Activated CD4-positive, CD25-positive, alpha-beta regulatory T cell treated with anti-CD3 and anti-CD28 coated beads, Interleukin-2, amount 50 U/mL, for 16 hours (primary cell): ENCODE results near the gene ZXDA.
"Not testable (repeated sequence)": the region's sequence is repeated elsewhere in the genome, so short reads cannot be mapped to it uniquely, and the experiment has no call there.

Experiments used
- DNase-seq: peaks from one replicate; pipeline ENCODE4 v3.0.0-alpha.2; 2020; ENCODE audit warnings: low read depth, low spot score

The ZXDA gene, protein sequence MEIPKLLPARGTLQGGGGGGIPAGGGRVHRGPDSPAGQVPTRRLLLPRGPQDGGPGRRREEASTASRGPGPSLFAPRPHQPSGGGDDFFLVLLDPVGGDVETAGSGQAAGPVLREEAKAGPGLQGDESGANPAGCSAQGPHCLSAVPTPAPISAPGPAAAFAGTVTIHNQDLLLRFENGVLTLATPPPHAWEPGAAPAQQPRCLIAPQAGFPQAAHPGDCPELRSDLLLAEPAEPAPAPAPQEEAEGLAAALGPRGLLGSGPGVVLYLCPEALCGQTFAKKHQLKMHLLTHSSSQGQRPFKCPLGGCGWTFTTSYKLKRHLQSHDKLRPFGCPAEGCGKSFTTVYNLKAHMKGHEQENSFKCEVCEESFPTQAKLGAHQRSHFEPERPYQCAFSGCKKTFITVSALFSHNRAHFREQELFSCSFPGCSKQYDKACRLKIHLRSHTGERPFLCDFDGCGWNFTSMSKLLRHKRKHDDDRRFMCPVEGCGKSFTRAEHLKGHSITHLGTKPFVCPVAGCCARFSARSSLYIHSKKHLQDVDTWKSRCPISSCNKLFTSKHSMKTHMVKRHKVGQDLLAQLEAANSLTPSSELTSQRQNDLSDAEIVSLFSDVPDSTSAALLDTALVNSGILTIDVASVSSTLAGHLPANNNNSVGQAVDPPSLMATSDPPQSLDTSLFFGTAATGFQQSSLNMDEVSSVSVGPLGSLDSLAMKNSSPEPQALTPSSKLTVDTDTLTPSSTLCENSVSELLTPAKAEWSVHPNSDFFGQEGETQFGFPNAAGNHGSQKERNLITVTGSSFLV

DNA sequence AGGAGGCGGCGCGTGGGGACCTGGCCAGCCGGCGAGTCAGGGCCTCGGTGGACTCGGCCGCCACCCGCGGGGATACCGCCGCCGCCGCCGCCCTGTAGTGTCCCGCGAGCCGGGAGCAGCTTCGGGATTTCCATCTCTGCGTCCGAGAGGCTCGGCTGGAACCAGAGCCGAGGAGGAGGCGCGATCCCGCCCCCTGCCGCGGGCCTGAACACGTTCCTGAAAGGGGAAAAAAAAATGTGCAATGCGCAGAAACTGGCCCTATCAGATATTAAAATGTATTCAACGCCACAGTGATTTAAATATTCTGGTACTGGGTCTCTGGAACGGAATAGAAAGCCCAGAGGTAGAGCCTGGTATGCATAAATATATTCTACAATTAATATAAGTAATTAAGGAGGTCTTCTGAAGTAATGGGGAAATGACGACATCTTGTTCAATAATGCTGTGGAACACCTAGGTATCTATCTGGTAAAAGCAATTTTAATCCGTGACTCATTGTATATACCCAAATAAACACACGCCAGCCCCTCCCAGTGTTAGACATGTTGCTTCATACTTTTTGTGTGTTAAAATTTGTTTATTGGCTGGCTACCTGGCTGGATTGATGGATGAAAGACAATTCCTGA lies at the start of gene ZXDA:
ZXDA (minus strand) TSS at position 172 of the 626 bp plus-strand sequence; CDS start at position 134, 38 bp downstream.
- DNase-seq, result not testable (repeated sequence)

- no peak for DNase-seq
These were observed 42.0 kb upstream of the ZXDA start for GRCh38 chrX:57952320-57952678.

- no peak for DNase-seq
These were observed 41.5 kb upstream of the ZXDA start for GRCh38 chrX:57951666-57952319.

DNA sequence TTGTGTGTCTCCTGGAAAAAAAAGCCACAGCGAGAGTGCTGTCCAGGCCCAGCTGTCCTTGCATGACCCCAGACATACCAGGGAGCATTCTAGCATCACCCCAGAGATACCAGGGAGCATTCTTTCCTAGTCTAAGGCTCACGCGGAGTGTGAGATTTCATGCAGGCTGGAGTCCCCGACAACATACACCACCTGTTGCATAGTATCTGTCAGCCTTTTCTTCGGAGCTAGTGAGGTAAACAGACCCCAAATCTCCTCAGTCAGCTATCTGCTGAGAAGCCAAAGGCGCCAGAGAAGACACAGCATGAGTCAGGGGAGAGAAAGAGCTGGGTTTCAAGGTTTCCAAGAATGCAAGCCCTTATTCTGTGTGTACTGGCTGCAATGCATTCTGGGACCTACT lies 23.1 kb upstream of the ZXDA start:
- DNase-seq, result no peak

DNA sequence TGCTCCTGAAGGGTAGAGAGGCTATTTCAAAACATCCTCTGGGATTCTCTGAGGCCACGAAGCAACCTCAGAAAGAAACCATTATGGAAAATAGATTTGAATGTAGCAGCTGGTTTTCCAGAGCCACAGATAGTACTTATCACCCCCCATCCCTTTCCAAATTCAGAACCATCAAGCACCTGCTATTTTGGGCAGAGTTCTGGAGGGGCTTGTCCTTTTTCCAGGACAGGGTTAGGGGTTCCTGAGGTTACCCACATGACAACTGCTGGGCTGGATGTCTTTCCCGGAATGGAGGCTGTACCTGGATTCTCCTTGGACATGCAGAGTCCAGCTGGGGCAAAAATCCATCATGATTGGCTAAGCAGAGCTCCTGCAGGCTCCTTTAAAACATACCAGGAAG lies 22.0 kb upstream of the ZXDA start:
- DNase-seq, result no peak

DNA sequence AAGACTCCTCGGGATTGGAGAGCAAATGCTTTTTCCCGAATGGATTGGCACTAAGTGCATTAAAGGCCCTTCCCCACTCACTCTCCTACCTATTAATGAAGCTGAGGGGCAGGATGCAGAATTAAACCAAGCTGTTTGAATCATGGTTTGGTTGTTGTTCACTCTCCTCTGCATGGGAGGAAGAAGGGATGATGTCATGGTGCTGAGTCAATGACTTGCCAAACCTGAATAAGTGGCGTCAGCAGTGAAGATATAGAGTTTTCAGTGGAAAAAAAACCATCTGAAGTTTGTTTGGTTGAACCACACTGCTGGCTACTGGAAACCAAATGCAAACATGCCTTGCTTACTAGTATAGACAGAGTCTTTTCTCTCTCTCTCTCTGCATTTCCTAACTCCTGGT lies 19.8 kb upstream of the ZXDA start:
- no peak for DNase-seq

DNA sequence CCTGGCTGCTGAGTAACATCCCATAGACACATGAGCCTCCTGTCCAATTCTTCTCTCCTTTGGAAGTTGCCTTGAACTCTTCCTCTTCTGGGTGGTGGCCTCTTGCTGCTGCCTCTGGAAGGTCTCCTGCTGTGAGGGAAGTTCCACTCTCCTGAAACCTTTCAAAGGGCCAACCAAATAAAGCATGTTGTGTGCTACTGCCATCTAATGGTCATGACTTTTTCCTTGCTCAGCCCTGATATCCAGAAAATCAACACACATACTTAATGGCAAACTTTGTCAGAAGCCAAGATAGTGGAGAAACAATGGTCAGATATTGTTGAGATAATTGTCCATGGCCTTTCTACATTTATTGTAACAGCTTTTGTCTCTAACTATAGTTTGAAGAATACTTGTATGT lies 19.1 kb upstream of the ZXDA start:
- DNase-seq, result no peak

DNA sequence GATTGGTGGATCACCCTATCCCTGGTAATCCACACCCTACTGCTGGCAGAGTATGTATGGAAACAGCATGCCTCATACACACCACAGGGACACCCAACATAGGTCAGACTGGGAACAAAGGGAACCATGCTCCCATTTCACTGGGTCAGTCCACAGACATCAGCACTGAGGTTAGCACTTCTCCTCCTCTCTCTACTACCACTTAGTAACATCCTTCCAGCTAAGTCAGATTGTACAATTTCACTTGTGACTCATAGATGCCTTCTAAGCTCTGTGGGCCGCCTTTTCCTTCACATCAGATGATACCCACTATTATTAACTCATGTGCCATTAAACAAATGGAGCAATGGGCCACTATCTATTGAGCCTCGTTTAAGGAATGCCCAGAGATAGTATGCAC lies 15.5 kb upstream of the ZXDA start:
- DNase-seq, result no peak

DNA sequence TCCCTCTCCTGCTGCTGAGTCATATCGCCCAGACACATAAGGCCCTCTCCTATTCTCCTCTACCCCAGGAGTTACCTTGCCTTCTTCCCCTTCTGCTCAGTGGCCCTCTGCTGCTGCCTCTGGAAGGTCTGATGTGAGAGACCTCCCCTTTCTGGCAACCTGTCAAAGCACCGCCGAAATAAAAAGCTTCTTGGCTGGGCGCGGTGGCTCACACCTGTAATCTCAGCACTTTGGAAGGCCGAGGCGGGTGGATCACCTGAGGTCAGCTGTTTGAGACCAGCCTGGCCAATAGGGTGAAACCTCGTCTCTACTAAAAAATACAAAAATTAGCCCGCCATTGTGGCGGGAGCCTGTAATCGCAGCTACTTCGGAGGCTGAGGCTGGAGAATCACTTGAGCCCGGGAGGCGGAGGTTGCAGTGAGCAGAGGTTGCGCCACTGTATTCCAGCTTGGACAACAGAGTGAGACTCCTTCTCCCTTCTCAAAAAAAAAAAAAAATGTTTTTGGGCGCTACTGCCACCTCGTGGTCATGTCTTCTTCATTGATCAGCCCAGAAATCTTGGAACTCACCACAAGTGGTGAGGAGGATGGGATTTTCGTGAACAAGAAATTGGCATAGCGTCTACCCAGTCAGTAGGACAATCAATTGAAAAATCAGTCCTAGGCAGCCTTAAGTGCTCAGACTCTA lies 8.6 kb upstream of the ZXDA start:
- DNase-seq, result no peak

GRCh38 chrX:57915680-57916079 lies 5.4 kb upstream of the ZXDA start:
- no peak for DNase-seq

DNA sequence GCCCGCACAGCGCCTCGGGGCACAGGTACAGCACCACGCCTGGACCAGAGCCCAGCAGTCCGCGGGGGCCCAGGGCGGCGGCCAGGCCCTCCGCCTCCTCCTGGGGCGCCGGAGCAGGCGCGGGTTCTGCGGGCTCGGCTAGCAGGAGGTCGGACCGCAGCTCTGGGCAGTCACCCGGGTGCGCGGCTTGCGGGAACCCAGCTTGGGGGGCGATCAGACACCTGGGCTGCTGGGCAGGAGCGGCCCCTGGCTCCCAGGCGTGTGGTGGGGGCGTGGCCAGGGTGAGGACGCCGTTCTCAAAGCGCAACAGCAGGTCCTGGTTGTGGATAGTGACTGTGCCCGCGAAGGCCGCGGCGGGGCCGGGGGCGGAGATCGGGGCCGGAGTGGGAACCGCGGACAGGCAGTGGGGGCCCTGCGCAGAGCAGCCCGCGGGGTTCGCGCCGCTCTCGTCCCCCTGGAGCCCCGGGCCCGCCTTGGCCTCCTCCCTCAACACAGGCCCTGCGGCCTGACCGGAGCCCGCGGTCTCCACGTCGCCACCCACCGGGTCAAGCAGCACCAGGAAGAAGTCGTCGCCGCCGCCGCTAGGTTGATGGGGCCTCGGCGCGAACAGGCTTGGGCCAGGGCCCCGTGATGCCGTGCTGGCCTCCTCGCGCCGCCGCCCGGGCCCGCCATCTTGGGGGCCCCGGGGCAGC lies 517 bp downstream of the ZXDA start:
- DNase-seq, result not testable (repeated sequence)

- not testable (repeated sequence) for DNase-seq
These were observed 1.2 kb downstream of the ZXDA start for GRCh38 chrX:57908972-57909594.

- DNase-seq, result no peak
These were observed 3.5 kb downstream of the ZXDA start for GRCh38 chrX:57906790-57907189.

DNA sequence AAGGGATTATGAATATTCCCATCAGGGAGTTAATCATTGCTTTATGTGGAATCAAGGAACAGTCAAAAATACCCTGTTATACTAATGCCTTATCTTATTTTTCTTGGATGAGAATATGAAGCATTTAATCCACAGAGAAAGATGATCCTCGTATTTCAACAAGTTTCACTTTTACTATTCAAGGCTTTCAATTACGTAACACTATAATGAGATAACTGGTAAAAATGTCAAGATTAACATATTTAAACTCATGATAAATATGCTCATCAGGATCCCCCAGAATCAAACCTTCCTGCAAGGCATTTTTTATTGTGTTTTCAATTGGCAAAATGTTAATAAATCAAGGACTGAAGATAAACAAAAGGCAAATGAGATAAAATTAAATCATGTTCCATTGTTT lies 5.1 kb downstream of the ZXDA start:
- DNase-seq, result no peak

GRCh38 chrX:57904176-57904880 lies 5.9 kb downstream of the ZXDA start:
- DNase-seq, result no peak

DNA sequence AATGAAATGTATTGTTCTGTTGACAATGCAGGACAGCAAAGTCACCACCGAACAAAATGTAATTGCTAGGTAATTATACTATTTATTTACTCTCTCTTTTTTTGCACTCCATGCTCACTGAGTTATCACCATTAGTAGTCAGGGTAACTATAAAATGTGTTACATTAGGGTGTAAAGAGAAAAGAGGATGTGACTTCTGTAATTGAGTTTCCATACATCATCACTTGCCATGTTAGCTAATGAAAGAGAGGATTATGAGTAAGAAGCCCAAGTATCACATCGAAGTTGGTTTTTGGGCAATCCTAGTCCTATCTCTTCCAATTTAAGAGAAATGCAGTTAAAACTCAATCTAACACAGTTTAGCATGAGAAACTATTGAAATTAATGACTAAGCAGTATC lies 7.6 kb downstream of the ZXDA start:
- no peak for DNase-seq

GRCh38 chrX:57901466-57901865 lies 8.8 kb downstream of the ZXDA start:
- no peak for DNase-seq

DNA sequence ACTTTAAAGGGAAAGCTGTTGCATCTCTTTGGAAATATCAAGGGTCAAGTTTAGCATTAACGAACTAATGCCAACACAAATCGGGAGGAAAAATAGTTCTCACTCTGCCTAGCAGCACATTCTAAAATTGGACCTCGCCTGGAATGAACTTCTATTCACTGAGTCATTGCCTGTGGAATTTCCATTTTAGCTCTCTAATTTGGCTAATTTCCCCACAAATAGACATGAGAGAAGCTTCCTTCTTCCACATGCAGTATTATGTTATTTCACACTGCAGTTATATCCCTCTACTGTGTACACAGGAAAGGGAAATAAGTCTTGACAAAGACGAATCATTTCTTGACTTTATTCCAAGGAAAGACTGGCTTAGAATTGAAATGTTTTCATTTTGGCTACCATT lies 9.3 kb downstream of the ZXDA start:
- no peak for DNase-seq

GRCh38 chrX:57899906-57900305 lies 10.4 kb downstream of the ZXDA start:
- DNase-seq, result no peak

DNA sequence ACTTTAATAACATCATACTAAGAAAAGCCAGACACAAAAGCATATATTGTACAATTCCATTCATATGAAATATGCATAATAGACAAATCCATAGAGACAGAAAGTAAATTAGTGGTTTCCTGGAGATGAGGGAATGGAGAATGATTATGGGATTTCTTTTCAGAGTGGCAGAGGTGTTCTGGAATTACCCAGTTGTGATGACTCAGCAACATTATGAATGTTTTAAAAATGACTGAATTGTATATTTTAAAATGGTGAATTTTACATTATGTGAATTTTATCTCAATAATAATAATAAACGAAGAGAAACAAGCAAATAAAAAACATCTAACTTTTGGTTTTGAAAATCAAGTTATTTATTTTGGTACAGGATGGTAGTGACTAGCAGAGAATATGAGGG lies 11.2 kb downstream of the ZXDA start:
- no peak for DNase-seq
